GM12878 (cell line): ENCODE measurements around the gene SBF2. TPM values are rescaled to one million over a fixed set of nuclear protein-coding genes. Genes with fewer than 3 reads are reported as not detected.
A peak's percentile ranks its signal among the peaks of the same experiment; 100 is the strongest.

ENCODE experiments used
- BACH1 ChIP-seq: fragments of 450-650 bp; IDR thresholded peaks from 2 replicates; pipeline ENCODE4 v1.6.1; 2017; ENCODE audit warnings: mild to moderate bottlenecking, borderline replicate concordance
- CHD4 ChIP-seq: fragments of 200-600 bp; sonication (generic); IDR thresholded peaks from 2 replicates; pipeline ENCODE4 v1.6.1; 2016; ENCODE audit warnings: mild to moderate bottlenecking
- E2F4 ChIP-seq: IDR thresholded peaks from 2 replicates; pipeline ENCODE4 v1.6.1; 2012; ENCODE audit warnings: low read depth, low read length, improper control_type of control experiment
- E4F1 ChIP-seq: fragments of 450-650 bp; IDR thresholded peaks from 2 replicates; pipeline ENCODE4 v1.6.1; 2018; ENCODE audit warnings: borderline replicate concordance, mild to moderate bottlenecking; ENCODE audit not compliant: partially characterized antibody
- ELK1 ChIP-seq: IDR thresholded peaks from 2 replicates; pipeline ENCODE4 v1.6.1; 2012; ENCODE audit warnings: low read depth, low read length, improper control_type of control experiment
- HCFC1 ChIP-seq: fragments of 150-350 bp; IDR thresholded peaks from 2 replicates; pipeline ENCODE4 v1.6.1; 2014; ENCODE audit warnings: low read length
- IKZF1 ChIP-seq: fragments of 450-650 bp; conservative IDR thresholded peaks from 2 replicates; pipeline ENCODE4 v1.6.1; 2017; ENCODE audit warnings: antibody characterized with exemption, mild to moderate bottlenecking
- IRF5 ChIP-seq: fragments of 450-650 bp; IDR thresholded peaks from 2 replicates; pipeline ENCODE4 v1.6.1; 2017; ENCODE audit warnings: borderline replicate concordance
- POLR2A ChIP-seq: IDR thresholded peaks from 2 replicates; pipeline ENCODE4 v1.6.1; 2011; ENCODE audit warnings: low read depth, mild to moderate bottlenecking, low read length
- YBX1 ChIP-seq: fragments of 450-650 bp; IDR thresholded peaks from 2 replicates; pipeline ENCODE4 v1.6.1; 2016; ENCODE audit warnings: antibody characterized with exemption
- ZBED1 ChIP-seq: IDR thresholded peaks from 2 replicates; pipeline ENCODE4 v1.6.1; 2016; ENCODE audit warnings: borderline replicate concordance
- polyA plus RNA-seq, 11 experiments: library from polyadenylated mRNA; depleted of rRNA in 4 of 11; unstranded in 6 of 11; stranded (reverse) in 5 of 11; fragments of >200 nt; fragmentation: Nextera tagmentation in 4 of 11; fragmentation: Illumina TruSeq in 1 of 11; extraction: Ambion mirVana in 4 of 11; extraction: Trizol in 1 of 11; gene quantifications; 1 replicate in 1 of 11; 2 replicates in 10 of 11; pipeline versions ENCODE4 v1.2.1 to v1.2.3, GENCODE V29; 2011 to 2016; ENCODE audit warnings: inconsistent platforms in 2 of 11, missing spikeins in 2 of 11, low read depth in 1 of 11
- total RNA-seq, 4 experiments: library from RNA; depleted of rRNA in 3 of 4; stranded (reverse); fragments of >200 nt in 3 of 4; fragmentation: Illumina TruSeq in 1 of 4; extraction: Trizol in 1 of 4; gene quantifications; 2 replicates each; pipeline versions ENCODE4 v1.2.1 to v1.2.3, GENCODE V29; 2013 to 2021

SBF2 gene
- total and polyA plus RNA-seq, 10 of the 15 experiments (the other 5 are each of a cell fraction or from before 2014, with no cell fraction given), result 0.24 to 2.3 (median 1.1) TPM

- peak; percentile 68; the same call in 1 of the 2 replicates for TF ChIP-seq BACH1
- no peak for TF ChIP-seq YBX1
- peak; percentile 71 for TF ChIP-seq IKZF1
- no peak for TF ChIP-seq ELK1
- TF ChIP-seq CHD4, result no peak
- TF ChIP-seq POLR2A, result peak; percentile 42; the same call in 1 of the 2 replicates
- no peak for TF ChIP-seq ZBED1
- no peak for TF ChIP-seq HCFC1
- no peak for TF ChIP-seq E2F4
- no peak for TF ChIP-seq E4F1
- TF ChIP-seq IRF5, result no peak
These were observed at the start of gene SBF2 (continued) for GRCh38 chr11:10293423-10294289.
